Upper lobe of right lung (tissue), 1 donor: ENCODE results near the gene KAT6B. TPM values are rescaled to one million over a fixed set of nuclear protein-coding genes. Genes with fewer than 3 reads are reported as not detected.

Experiments
- ATAC-seq: fragments of 200-7000 bp; cut with Tn5 transposase; one replicate; pipeline ENCODE4 v1.9.1; 2020; ENCODE audit warnings: mild to moderate bottlenecking, moderate library complexity
- DNase-seq: peaks from one replicate; pipeline ENCODE4 v3.0.0-alpha.2; 2020
- H3K27ac ChIP-seq: fragments of 200-600 bp; one replicate; pipeline ENCODE4 v1.8.0; 2022
- H3K27me3 ChIP-seq: fragments of 200-600 bp; one replicate; pipeline ENCODE4 v1.8.0; 2022; ENCODE audit warnings: mild to moderate bottlenecking
- H3K36me3 ChIP-seq: fragments of 200-600 bp; one replicate; pipeline ENCODE4 v1.8.0; 2022
- H3K4me1 ChIP-seq: fragments of 200-600 bp; one replicate; pipeline ENCODE4 v1.8.0; 2022
- H3K4me3 ChIP-seq: fragments of 200-600 bp; one replicate; pipeline ENCODE4 v1.8.0; 2022; ENCODE audit warnings: mild to moderate bottlenecking
- H3K9me3 ChIP-seq: fragments of 200-600 bp; one replicate; pipeline ENCODE4 v1.8.0; 2022
- intact Hi-C: fragments of 100-400 bp; cut with DNase I; formaldehyde crosslinking; loops from one replicate; pipeline ENCODE4 v1.11.0; 2022
- total RNA-seq: library from RNA; stranded (reverse); fragmentation: NEBNext Ultra II Directional; extraction: Animal tissue kit (Norgen Biotek cat#: 25700); gene quantifications from one replicate; pipeline ENCODE4 v1.2.1, GENCODE V29; 2021
- TF ChIP-seq, protein P1 (sequence below): fragments of 200-600 bp; IDR thresholded peaks from one replicate; pipeline ENCODE4 v1.8.0; 2022; ENCODE audit warnings: antibody characterized with exemption
- donor health status: DM: no; HTN: yes; CAD: no; lungs with severe emphysema.

KAT6B gene
- total RNA-seq, 1 donor from 2014 or later = 45.4 TPM

DNA sequence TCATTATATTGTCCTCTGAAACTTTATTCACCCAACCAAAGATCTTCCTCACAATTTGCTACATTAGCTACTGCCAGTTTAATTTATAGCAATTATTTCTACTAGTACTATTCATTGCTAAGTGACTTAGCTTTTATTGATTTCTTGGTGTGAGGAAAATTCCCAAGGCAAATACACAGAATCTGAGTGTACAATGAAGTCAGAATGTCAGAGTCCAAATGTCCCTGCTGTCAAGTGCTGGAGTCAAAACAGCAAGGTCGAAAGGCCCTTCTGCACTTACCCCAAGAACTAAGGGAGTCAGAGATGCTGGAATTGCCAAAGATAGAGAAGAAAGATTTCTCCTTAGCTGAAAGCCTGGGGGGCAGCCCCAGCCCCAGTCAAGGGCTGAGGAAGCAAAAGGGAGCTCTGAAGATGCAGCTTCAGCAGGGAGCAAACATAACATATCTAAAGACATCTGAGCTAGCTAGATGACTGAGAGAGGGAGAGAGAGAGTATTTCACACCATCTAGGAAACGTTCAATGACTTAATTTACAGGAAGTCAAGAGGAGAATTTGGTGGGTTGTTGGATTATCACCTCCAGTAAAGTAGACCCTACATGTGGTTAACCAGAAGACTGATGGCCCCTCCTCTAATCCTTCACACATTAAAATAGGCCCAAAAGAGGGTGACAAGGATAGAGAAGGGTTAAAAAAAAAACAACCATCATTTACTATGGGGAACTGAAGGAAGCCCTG, 248.5 kb downstream of the KAT6B start:
- no peaks in the 10 kb centered on the region for H3K27me3 ChIP-seq
- H3K4me1 ChIP-seq = no peaks in the 10 kb centered on the region
- no peaks in the 10 kb centered on the region for H3K9me3 ChIP-seq
- intact Hi-C loops = no loop called here
- no peak overlapping the region for H3K27ac ChIP-seq
- DNase-seq = no peak
- no peak overlapping the region for H3K4me3 ChIP-seq
- TF ChIP-seq, protein P1, sequence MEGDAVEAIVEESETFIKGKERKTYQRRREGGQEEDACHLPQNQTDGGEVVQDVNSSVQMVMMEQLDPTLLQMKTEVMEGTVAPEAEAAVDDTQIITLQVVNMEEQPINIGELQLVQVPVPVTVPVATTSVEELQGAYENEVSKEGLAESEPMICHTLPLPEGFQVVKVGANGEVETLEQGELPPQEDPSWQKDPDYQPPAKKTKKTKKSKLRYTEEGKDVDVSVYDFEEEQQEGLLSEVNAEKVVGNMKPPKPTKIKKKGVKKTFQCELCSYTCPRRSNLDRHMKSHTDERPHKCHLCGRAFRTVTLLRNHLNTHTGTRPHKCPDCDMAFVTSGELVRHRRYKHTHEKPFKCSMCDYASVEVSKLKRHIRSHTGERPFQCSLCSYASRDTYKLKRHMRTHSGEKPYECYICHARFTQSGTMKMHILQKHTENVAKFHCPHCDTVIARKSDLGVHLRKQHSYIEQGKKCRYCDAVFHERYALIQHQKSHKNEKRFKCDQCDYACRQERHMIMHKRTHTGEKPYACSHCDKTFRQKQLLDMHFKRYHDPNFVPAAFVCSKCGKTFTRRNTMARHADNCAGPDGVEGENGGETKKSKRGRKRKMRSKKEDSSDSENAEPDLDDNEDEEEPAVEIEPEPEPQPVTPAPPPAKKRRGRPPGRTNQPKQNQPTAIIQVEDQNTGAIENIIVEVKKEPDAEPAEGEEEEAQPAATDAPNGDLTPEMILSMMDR = no peak
- H3K36me3 ChIP-seq = no peaks in the 10 kb centered on the region
- ATAC-seq = no peak

DNA sequence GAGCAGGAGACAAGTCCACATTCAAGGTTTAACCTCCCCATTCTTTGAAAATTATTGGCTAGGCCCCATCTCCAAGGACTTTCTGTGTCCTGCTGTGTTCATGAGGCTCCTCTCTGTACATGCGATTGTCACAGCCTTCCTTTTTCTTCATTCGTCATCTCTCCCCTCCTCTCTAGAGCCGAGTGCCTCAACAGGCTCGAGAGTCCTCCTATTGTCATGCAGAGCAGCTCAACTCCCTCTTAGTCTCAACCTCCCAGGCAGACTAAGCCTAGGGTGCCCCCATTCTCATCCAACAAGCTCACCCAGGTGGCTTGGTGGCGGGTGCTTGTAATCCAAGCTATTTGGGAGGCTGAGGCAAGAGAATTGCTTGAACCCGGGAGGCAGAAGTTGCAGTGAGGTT, 249.9 kb downstream of the KAT6B start:
- DNase-seq (no peak), ATAC-seq (no peak)
- intact Hi-C loops = no loop called here
- TF ChIP-seq, protein P1 = no peak
- Histone ChIP-seq H3K4me3 (no peak overlapping the region), H3K36me3 (no peaks in the 10 kb centered on the region), H3K9me3 (no peaks in the 10 kb centered on the region), H3K4me1 (no peaks in the 10 kb centered on the region), H3K27ac (no peak overlapping the region), H3K27me3 (no peaks in the 10 kb centered on the region)

DNA sequence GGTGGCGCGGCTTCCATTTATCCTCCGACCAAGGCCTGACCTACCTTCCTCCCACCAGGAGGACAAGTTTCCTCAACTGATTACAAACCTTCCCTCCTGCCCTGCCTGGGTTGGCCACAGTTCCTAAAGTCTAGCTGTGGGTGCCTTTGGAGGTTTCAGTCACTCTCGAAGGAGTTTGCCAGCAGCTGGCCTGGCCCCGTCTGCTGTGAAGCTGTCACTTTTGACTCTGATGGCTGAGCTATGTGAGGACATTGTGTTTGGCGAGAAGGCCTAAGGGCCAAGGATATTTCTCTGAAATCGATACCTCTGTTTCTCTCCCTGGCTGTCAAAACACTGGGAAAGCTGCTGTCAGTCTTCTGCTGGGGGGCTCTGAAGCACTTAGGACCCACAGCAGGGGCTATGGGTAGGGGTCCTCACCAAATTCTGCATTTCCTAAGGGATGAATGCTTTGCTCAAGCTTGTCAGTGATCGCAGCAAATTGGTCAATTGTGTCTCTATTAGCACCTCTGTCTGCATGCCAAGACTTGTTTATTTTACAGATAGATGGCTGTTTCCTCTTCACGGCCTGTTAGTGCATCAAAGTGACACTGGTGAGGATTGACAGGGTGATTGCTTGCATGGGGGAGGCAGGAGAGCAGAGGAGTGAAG, 253.2 kb downstream of the KAT6B start:
- intact Hi-C loops = no loop called here

DNA sequence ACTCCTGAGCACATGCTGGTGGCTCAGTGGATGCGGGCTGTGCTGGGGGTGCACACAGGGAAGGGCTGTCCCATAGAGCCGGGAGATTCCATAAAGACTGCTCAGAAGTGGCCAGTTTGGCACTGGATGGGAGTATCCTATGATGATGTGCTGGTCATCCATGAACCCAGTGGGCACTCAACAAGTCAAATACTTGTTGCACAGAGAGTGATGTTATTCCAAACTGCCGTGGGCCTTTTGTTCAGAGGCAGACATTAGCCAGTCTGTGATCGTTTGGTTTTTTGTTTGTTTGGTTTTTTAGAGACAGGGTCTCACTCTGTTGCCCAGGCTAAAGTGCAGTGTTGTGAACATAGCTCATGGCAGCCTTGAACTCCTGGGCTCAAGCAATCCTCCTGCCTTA, 254.2 kb downstream of the KAT6B start:
- Histone ChIP-seq H3K27me3 (no peaks in the 10 kb centered on the region), H3K4me1 (no peaks in the 10 kb centered on the region), H3K4me3 (no peak overlapping the region), H3K36me3 (no peaks in the 10 kb centered on the region), H3K9me3 (no peaks in the 10 kb centered on the region), H3K27ac (no peak overlapping the region)
- ATAC-seq (no peak), DNase-seq (no peak)
- TF ChIP-seq, protein P1 = no peak
- intact Hi-C loops = no loop called here

More for the DNA sequence above, 253.2 kb downstream of the KAT6B start:
- Histone ChIP-seq H3K36me3 (no peaks in the 10 kb centered on the region), H3K27me3 (no peaks in the 10 kb centered on the region), H3K4me3 (no peak overlapping the region), H3K4me1 (no peaks in the 10 kb centered on the region), H3K9me3 (no peaks in the 10 kb centered on the region), H3K27ac (no peak overlapping the region)
- DNase-seq (no peak), ATAC-seq (no peak)
- TF ChIP-seq, protein P1 = no peak

DNA sequence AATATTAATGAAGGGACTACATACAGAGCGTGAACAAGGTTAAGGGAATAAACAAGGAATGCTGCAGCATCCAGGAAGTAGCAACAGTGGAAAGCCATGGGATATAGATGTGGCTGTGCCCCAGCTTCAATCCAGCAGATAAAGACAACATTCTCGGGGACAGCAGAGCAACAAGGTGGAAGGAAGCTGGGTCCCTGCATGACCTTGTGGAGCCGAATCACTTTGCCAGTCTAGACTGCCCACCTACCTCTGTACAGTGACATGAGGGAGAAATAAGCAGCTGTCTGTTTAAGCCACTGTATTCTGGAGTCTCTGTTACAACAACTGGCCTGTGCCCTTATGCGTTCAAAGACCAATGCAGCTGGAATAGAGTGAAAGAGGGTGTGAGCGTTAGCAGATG, 255.0 kb downstream of the KAT6B start:
- TF ChIP-seq, protein P1 = no peak
- no peaks in the 10 kb centered on the region for H3K9me3 ChIP-seq
- H3K4me1 ChIP-seq = no peaks in the 10 kb centered on the region
- no peaks in the 10 kb centered on the region for H3K27me3 ChIP-seq
- H3K27ac ChIP-seq = no peak overlapping the region
- no peaks in the 10 kb centered on the region for H3K36me3 ChIP-seq
- DNase-seq (no peak), ATAC-seq (no peak)
- no peak overlapping the region for H3K4me3 ChIP-seq
- intact Hi-C loops = no loop called here
